Measurements from ENCODE around the gene SLC25A43.
"Not testable (repeated sequence)": the region's sequence is repeated elsewhere in the genome, so short reads cannot be mapped to it uniquely, and the experiment has no call there.

The SLC25A43 gene

DNA sequence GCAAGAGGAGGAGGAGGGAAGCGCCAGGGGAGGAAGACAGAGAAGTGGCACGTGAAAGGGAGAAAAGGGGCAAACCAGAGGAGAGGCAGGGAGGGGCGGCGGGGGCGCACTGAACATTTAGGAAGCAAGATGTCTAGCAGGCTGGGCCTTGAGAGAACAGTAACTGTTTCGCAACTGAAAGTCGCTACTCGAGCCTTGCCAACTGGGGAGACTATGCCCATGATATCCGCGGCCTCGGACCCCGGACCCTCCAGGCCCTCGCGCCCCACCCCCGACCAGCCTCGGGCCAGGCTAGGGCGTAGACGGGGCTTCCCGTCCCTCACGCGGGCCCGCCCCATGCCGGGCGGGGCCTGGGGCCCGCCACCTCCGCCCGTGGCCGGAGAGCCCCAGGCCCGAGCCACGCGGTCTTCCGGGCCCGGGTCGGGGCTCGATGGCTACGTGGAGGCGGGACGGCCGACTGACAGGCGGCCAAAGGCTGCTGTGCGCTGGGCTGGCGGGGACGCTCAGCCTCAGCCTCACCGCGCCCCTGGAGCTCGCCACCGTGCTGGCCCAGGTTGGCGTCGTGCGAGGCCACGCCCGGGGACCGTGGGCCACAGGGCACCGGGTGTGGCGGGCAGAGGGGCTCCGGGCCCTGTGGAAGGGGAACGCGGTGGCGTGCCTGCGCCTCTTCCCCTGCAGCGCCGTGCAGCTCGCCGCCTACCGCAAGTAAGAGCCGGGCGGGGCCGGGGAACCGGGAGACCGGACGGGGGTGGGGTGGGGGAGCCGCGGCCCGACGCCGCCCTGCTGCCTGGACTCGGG, at the start of gene SLC25A43:
Gene SLC25A43 (plus strand): TSS at position 363 of the 798 bp plus-strand sequence. CDS start 68 bp downstream, at position 431.
- peak; percentile 38 to 61 for DNase-seq

DNA sequence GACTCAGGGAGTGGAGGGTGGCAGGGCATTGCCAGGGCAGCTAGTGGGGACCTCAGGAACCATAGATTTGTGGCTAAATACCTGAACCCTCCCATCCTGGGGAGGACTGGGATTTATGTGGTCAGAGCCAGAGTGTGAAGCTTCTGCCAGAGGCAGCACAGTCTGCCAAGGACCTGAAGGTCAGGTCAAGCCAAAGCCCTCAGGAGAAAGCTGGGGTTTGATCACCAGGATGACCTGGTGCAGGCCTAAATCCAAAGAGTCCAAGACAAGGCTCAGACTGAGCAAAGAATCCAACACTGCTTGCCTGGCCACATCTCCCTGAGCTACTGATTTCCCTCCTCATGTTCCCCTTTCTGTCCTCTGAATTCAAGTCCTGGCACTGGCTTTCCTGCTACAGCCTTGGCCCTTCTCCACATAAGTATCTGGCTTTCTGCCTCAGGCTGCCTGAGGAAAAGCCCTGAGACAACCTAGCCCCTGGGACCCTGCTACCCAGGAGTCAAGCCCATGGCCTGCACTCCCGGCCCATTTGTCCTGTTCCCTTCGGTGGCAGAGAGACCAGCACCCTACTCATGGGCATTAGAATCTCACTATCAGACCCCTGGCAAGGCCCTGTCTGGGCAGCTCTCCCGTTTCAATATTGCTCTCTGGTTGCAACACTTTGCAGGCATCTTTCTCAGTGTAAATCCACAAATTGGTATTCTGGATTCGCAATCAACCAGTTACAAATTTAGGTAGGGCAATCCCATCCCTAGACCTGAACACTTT, 39.3 kb upstream of the SLC25A43 start:
- no peak for DNase-seq

DNA sequence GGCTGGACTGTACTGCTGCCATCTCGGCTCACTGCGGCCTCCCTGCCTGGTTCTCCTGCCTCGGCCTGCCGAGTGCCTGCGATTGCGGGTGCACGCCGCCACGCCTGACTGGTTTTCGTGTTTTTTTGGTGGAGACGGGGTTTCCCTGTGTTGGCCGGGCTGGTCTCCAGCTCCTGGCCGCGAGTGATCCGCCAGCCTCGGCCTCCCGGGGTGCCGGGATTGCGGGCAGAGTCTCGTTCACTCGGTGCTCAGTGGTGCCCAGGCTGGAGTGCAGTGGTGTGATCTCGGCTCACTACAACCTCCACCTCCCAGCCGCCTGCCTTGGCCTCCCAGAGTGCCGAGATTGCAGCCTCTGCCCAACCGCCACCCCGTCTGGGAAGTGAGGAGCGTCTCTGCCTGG, 37.7 kb upstream of the SLC25A43 start:
- DNase-seq, result not testable (repeated sequence)

DNA sequence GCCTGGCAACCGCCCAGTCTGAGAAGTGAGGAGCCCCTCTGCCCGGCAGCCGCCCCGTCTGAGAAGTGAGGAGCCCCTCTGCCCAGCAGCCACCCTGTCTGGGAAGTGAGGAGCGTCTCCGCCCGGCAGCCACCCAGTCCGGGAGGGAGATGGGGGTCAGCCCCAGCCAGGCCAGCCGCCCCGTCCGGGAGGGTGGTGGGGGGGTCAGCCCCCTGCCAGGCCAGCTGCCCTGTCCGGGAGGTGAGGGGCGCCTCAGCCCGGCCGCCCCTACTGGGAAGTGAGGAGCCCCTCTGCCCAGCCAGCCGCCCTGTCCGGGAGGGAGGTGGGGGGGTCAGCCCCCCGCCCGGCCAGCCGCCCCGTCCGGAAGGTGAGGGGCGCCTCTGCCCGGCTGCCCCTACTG, 37.1 kb upstream of the SLC25A43 start:
- not testable (repeated sequence) for DNase-seq

DNA sequence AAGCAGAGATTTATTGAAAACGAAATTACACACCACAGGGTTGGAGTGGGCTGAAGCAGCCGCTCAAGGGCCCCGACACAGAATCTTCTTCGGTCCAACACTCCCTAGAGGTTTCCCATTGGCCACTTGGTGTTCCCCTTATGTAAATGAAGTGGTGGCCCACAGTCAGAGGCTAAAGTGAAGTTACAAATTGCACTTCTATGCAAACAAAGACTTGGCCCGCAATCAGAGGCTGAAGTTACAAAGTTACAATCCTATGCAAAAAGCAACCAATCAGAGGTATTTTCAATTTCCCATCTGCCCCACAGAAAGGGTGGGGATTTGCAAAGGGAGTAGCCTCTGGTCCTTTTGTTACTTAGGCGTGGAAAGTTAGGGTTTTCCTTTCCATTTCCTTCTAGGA, 35.7 kb upstream of the SLC25A43 start:
- DNase-seq, result no peak

DNA sequence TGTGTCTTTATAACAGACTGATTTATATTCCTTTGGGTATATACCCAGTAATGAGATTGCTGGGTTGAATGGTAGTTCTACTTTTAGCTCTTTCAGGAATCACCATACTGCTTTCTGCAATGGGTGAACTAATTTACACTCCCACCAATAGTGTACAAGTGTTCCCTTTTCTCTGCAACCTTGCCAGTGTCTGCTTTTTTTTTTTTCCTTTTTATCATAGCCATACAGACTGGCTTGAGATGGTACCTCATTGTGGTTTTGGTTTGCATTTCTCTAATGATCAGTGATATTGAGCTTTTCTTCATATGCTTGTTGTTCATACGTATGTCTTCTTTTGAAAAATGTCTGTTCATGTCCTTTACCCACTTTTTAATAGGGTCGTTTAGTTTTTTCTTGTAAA, 27.3 kb upstream of the SLC25A43 start:
- DNase-seq, result not testable (repeated sequence)

DNA sequence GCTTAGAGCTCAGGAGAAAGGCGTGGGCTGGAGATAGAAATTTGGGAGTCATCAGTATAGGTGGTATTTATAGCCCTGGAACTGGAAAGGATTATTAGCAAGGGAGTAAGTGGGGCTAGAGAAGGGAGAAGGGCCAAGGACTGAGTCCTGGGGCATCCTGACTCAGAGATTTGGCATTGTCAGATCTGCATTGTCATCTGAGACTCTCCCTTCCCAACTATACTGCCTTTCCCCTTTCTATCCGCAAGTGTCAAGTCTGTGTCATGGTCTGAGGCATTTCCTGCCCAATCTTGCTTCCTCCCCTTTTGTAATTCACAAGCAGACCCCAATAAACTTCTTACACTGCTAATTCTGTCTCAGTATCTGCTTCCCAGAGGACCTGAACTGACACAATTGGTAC, 24.4 kb upstream of the SLC25A43 start:
- DNase-seq, result no peak

DNA sequence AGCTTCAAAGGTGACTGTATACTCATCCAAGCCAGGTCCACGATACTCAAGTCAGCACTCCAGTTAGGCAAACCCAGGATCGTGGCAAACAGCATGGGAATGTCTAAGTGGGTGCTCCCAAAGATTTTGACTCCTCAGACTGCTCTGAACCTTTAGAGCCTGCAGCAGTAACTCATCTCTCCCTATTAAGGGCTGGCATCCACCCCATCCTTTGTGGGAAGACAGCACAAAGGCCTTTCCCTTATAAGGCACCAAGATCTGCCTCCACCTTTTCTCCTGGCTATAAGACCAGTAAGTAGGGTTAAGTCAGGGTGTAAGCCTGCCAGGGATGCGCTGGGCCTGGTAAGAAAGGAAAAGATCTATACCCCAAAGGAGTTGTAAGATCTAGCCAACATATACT, 23.6 kb upstream of the SLC25A43 start:
- no peak for DNase-seq

DNA sequence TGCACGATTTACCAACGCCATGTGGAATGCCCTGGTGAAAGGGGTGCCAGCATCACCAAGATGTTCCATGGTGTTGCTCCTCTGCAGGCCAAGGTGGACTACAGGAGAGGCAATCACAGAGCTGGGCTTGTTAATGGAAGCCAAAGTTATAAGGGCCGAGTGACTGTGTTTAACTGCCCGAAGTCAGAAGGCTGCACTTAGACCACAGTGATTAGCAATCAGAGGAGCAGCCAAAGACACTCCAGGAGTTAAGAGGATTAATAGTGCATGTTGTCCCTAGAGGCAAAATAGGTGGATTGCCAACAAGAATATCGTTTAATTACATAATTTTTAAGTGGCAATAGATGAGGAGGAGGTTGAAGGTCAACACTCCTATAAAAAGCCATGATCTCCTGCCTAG, 22.8 kb upstream of the SLC25A43 start:
- no peak for DNase-seq

DNA sequence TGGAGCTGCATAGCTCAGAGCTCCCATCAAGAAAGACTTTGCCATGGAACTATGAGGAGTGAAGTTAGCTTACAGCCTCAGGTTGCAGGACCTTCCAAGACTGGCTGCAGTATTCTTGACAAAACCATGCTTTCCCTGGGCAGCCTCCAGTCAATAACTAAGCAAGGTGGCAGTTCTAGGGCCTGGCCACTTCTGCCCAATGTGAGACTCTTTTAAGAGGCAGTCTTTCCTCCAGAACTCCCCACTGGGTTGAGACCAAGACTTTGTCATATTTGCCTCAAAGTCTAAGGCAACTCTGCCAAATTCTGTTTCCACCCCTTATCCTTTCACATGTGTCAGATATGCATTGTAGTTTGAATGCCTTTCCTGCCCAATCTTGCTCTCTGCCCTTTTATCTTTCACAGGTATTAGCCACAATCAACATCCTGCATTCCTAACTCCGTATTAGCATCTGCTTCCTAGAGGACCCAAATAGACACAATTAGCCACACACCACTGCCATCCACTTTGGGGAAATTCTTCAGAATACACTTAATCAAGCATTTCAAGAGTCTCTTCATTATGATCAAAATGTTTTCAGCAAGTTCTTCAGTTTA, 17.7 kb upstream of the SLC25A43 start:
- DNase-seq, result no peak

DNA sequence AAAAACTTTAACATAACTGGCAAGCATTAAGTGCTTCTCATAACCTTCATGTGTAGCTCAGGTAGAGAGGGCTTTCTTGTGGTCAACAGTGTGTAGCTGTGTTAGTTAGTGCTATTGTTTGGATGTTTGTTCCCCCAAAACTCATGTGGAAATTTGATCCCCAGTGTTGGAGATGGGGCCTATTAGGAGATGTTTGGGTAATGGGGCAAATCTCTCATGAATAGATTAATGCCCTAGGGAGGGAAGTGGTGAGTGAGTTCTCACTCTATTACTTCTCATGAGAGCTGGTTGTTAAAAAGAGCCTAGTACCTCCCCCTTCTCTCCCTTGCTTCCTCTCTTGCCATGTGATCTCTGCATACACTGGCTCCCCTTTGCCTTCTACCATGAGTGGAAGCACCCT, 16.5 kb upstream of the SLC25A43 start:
- no peak for DNase-seq

DNA sequence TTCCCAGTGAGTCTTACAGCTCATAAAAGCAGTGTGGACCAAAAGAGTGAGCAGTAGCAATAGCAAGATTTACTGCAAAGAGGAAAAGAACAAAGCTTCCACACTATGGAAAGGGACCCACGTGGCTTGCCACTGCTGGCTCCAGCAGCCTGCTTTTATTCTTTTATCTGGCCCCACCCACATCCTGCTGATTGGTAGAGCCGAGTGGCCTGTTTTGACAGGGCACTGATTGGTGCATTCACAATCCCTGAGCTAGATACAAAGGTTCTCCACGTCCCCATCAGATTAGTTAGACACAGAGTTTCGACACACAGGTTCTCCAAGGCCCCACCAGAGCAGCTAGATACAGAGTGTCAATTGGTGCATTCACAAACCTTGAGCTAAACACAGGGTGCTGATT, 12.5 kb upstream of the SLC25A43 start:
- not testable (repeated sequence) for DNase-seq

DNA sequence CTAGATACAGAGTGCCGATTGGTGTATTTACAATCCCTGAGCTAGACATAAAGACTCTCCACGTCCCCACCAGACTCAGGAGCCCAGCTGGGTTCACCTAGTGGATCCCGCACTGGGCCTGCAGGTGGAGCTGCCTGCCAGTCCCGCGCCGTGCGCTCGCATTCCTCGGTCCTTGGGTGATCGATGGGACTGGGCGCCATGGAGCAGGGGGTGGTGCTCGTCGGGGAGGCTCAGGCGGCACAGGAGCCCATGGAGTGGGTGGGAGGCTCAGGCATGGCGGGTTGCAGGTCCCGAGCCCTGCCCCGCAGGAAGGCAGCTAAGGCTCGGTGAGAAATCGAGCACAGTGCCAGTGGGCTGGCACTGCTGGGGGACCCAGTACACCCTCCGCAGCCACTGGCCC, 11.7 kb upstream of the SLC25A43 start:
- DNase-seq, result not testable (repeated sequence)

DNA sequence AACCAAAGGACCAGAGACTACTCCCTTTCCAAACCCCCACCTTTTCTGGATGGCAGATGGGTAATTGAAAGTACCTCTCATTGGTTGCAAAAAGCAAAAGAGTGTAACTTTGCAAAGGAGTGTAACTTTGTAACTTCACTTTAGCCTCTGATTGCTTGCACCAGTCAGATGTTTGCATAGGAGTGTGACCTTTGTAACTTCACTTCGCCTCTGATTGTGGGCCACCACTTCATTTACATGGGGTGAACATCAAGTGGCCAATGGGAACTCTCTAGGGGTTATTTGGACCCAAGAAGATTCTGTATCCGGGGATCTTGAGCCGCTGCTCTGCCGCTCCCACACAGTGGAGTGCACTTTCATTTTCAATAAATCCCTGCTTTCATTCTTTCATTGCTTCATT, 9.9 kb upstream of the SLC25A43 start:
- DNase-seq, result no peak

DNA sequence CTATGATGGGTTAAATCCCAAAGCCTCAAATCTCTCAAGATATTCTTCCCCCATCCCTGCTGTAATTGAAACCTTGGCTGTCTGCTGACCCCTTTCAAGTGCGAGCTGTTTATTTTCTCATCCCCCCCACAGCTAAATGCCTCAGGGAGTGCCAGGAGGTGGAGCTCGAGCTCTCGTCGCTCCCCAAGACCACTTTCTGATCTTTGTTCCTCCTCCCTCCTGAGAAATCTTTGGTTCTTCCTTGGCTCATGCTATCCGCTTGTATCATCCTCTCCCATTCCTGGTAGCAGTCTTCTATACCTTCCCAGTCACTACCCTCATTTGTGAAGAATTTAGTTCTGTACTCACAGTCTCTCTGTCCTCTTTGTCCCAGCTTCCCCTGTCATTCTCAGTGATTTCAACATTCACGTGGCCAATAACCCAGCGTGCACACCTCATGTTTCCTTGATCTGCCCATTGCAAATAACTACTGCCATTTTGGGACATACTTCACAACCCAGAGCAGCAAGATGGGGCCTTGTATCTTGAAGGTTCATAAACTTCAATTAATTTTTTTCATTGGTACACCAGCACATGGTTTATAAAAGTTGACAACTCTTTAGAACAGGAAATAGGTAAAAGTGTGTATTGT, 9.2 kb upstream of the SLC25A43 start:
- DNase-seq, result no peak

DNA sequence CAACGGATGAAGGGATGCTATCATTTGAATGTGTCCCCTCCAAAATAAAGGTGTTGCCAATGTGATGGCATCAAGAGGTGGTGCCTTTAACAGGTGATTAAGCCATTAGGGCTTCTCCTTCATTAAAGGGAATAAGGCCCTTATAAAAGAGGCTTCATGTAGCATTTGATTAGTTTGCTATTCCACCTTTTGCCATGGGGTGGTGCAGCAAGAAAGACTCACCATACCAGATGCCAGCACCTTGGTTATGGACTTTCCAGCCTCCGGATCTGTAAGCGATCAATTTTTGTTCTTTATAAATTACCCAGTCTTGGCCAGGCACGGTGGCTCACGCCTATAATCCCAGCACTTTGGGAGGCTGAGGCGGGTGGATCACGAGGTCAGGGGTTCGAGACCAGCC, 7.9 kb upstream of the SLC25A43 start:
- DNase-seq, result peak; percentile 11 to 24

DNA sequence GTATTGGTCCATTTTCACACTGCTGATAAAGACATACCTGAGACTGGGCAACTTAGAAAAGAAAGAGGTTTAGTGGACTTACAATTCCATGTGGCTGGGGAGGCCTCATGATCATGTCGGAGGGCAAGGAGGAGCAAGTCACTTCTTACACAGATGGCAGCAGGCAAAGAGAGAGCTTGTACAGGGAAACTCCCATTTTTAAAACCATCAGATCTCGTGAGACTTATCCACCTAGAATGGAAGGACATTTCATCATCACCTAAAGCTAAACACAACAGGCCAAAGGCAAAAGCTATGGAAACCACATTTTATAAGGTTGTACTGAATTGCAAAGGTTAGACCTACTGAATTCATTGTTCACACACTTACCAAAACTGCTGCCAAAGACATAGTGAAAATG, 6.0 kb upstream of the SLC25A43 start:
- no peak for DNase-seq

DNA sequence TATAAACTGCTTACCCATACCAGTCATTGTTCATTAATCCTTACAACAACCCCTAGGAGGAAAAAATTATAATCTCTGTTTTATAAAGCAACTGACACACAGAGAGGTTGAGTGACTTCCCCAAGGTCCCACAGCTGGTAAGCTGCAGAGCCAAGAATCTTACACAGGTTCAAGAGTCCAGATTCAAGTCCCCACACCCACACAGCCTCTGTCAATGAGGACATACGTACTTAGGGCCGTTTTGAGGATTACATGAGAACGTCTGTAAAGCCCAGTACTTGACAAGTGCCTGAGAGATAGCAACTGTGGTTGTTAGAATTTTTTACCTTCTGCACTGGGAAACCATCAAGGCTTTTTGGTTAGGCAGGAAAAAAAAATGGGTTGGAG, 556 bp upstream of the SLC25A43 start:
- peak; percentile 22 to 34 for DNase-seq

DNA sequence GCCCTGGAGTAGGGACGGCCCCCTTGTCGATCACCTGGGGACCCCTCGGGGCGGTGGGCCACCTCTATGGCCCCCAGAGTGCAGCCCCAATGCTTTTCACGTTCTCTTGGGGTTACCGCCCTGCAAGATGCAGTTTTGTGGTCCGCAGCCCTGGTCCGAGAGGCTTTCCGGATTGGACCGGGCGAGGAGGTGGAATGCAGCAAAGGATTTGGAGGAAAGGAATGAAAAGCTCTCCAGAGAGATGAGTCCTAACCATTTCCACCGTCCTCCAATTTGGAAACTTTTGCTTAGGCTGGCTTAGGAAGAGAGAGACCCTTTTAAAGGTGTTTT, 601 bp downstream of the SLC25A43 start:
- DNase-seq, result no peak

DNA sequence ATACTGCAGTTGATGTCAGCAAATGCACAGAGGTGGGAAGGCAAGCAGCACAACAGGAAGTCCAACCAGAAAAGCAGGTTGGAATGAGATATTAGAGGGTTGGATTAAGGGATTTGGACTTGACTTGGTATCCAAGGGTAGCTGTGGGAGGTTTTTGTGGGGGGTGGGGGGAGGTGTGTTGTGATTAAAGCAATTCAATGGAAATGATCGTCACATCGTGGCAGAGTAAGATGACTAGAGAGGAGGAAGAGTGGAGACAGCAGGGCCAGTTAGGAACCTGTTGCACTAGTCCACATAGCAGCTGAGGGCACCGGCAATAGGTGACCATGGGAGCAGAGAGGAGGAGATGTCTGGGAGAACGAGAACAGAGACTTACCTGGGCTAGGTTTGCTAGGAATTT, 2.4 kb downstream of the SLC25A43 start:
- no peak for DNase-seq

DNA sequence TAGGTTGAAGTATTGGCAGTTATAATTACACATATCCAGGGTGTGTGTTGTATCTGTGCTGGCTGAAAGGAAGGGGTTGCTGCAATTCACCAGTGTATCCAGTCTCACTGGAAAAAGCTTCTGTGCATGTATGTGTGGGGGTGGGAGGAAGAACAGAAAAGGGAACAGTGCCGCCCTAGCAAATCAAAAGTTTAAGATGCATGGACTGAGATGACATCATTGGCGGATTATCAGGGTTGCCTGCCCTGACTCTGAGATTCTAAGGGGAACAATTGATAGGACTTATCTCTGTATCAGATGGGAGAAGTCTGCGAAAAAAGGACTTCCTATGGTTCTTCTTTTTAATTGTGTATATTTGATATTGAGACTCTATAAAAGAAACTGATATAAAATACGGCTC, 3.5 kb downstream of the SLC25A43 start:
- DNase-seq, result peak; percentile 60 to 70

DNA sequence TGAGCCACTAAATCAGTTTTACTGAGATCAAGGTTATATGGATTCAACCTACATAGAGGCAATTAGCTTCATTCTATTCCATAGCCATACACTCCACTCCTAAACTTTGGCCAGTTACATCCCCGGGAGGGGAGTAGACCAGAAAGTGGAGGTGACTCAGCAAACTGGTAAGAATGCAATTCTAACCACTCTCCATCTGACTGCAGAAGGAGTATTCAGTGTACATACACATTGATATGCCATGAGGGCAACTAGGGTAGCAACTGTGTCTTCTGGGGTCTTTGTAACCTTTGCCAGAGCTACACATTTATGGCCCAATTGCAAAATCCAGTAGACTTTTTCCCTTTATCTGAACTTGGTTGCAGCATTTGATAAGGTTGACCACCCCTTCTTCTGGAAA, 7.6 kb downstream of the SLC25A43 start:
- no peak for DNase-seq

DNA sequence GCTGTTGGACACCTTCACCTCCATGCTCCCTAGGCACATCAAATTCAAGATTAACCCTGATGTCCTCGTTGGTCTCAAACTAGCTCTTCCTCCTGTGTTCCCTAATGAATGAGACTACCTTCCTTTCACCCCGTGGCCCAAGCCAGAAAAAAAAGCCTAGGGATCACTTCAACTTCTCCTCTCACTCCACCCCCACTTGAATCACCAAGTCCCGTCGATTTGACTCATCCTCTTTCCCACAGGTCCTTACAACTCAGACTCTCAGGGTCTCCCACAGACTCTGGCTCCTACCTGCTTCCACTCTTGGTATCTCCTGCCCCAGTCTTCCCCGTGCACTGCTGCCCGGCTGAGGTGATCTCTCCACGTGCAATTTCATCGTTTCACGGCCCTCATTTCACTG, 8.5 kb downstream of the SLC25A43 start:
- no peak for DNase-seq

Measured in inflammatory macrophage treated with lipopolysaccharide for 1 hour (primary cell).